T follicular helper cell (primary cell): Measurements from ENCODE around the gene CETP.
"Not testable (repeated sequence)": the region's sequence is repeated elsewhere in the genome, so short reads cannot be mapped to it uniquely, and the experiment has no call there.

ENCODE experiments used
- DNase-seq: peaks from one replicate; pipeline ENCODE4 v3.0.0-alpha.2; 2020; ENCODE audit warnings: low read depth

Gene CETP

DNA sequence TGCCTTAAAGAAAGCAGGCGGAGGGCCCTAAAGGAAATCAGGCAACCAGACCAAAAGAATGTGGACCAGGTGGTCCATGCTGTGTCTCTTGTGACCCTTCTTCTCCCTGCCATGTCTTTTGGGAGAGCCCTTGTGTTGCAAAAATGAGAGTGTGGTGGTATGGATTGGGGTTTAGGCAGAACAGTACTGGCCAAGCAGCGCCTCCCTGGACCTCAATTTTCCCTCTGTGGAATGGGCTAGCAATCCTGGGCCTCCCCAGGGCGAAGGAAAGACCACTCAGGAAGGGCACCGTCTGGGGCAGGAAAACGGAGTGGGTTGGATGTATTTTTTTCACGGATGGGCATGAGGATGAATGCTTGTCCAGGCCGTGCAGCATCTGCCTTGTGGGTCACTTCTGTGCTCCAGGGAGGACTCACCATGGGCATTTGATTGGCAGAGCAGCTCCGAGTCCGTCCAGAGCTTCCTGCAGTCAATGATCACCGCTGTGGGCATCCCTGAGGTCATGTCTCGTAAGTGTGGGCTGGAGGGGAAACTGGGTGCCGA is 20.1 kb downstream of the CETP start:
- no peak for DNase-seq

DNA sequence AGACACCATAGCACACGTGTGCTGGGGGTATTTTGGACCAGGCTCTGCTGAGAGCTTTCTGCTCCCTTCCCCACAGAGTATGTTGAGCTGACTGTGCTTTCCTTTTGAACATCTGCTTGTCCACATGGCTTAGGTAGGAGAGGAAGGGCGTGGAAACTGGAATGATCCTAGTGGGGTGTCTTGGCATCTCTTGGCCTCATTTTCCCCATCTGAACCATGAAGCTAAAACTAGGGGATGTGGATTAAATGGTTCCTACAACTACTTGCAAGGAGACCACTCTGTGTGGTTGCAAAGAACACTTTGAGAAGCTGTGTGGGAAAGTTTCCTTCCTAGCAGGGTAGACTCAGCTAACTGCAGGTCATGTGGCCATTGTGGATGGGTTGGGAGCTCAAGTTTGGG is 20.9 kb downstream of the CETP start:
- no peak for DNase-seq

DNA sequence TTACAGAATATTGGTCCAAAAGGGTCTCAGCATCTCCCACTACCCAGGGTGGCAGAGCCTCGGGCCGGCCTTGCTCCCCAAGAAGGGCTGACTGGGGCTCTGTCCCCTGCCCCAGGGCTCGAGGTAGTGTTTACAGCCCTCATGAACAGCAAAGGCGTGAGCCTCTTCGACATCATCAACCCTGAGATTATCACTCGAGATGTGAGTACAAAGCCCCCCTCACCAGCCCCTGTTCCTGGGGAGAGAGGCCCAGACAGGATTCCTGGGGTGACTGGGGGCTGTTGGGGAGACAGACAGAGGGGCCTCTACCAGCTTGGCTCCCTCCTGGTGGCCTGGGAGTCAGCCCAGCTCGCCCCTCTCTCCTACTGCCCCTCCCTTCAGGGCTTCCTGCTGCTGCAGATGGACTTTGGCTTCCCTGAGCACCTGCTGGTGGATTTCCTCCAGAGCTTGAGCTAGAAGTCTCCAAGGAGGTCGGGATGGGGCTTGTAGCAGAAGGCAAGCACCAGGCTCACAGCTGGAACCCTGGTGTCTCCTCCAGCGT is 21.5 kb downstream of the CETP start:
- no peak for DNase-seq

DNA sequence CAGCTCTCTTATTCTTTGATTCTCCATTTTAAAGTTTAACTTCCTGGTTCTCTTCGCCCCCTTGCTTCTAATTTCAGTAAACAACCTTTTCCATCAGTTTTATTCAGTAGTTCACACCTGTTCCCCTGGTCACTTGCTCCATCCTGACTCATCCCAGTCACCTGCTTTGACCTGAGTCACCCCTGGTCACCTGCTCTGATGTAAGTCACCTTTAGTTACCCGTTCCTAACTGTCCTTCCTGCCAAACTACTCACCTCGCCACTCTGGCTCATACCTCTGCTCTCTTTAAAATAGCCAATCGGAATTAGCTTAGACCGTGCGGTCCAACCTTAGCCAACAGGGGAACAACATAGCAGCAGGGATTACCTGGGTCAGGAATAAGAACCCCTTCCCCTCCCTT is 22.9 kb downstream of the CETP start:
- DNase-seq, result no peak

DNA sequence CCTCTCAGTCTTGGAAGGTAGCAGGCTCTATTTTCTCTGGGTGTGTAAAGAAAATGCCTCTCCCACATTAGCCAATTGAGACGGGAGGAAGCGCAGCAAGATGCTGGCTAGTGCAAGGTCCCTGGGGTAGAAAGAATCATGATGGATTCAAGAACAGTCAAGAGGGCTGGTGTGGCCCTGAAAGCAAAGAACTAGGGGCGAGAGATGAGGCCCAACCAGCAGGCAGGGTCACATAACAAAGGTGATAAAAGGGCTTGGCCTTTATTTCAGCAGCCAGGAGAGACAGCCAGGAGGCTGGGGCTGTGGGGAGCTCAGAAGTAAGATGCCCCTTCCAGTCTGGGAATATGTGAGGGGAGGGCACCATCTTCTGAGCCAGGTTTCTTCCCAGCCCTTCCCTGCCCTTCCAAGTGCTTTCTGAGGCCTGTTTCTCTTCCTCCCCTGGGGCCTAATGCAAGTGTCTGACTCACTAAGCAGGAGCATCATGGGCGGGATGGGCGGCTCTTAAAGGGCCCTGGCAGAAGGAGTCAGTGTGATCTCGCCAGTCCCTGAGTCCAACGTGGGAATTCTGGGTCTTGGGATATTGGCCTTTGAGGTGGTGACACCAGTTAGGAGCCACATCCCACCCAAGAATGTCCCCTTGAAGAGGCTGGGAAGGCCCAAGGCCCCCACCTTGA is 23.7 kb downstream of the CETP start:
- no peak for DNase-seq

DNA sequence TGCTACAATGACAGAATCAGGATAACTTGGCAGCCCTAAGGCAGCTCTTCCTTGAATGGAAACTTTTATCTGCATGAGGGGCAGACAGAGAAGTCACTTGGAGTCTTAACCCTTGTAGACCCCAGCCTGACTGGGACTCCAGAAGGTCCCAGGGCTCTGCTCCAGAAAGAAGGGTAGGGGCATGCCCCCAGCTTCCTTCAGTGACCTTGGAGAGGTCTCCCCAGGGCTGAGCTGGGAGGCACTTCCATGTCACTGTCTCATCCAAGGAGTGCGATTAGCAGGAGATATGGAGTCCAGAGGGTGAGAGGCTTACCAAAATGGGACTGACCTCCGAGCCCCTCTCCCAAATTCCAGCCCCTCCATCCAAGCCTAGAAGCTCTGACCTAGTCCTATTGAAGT is 24.2 kb downstream of the CETP start:
- no peak for DNase-seq

DNA sequence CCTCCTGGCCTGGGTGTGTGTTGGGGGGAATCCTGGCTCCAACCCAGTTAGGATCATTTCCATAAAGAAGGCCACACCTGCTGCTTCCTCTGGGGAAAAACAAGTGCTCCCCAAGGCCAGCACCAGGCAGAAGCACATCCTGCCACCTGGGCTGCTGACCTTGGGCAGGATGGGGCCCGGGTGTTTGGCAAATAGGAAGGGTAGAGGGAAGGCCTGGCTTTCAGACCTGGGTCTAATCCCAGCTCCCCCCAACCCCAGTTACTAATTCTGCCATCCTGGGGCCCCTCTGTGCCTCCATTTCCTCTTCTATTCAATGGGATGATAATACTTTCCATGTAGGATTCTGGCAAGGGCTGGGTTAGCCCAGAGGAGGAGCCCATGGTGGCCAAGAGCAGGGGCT is 24.6 kb downstream of the CETP start:
- DNase-seq, result no peak

DNA sequence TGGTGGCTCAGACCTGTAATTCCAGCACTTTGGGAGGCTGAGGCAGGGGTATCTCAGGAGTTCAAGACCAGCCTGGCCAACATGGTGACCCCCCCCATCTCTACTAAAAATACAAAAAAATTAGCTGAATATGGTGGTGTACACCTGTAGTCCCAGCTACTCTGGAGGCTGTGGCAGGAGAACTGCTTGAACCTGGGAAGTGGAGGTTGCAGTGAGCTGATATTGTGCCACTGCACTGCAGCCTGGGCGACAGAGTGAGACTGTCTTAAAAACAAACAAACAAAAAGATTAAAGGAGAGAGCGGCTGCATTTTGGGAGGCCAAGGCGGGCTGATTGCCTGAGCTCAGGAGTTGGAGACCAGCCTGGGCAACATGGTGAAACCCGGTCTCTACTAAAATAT is 25.2 kb downstream of the CETP start:
- not testable (repeated sequence) for DNase-seq

DNA sequence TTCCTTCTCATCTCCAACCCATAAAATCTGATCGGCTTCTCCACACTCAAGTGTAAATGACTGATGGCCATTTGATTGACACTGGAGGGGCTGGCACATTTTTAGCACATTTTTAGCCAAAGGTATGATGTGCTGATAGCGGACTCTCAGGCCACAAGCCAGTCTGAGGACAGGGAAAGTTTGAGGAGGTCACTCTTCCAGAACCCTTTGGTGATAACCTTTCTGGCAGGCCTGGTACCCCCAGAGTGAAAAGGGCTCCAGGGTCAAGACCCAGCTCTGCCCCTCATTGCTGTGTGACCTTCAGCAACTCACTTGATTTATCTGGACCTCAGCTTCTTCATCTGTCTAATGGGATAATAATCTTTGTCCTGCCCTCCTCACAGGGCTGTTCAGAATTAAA is 25.9 kb downstream of the CETP start:
- no peak for DNase-seq

DNA sequence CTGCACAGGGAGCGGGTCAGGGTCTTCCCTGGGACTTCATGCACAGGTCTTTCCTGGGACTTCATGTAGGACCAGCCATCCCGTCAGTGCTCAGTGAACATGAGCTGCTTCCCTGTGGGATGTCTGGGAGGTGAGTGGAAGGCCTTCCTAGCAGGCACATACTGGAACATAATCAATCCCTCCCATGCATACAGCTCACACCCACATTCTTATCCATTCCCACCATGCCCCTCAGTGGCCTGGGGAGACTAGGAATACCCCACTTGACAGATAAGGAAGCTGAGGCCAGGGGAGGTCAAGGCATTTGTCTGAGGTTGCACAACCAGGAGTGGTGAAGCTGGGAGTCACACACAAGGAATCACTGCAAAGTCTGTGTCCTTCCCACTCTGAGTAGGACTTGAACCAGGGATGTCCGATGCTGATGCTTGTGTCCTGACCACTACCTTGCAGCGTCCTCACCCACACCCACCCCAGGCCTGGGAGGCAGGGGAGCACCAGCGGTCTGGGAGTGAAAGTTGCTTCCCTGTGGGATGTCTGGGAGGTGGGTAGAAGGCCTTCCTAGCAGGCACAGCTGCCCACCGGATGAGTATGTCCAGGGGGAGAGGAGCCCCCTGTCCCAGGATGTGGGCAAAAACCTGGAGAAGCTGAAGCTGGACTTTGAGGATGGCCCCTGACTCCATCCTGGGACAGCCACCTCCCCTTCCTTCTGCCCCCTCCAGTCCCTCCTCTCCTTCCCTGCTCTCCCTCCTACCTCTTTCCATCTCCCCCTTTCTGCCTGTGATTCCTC is 26.6 kb downstream of the CETP start:
- no peak for DNase-seq

DNA sequence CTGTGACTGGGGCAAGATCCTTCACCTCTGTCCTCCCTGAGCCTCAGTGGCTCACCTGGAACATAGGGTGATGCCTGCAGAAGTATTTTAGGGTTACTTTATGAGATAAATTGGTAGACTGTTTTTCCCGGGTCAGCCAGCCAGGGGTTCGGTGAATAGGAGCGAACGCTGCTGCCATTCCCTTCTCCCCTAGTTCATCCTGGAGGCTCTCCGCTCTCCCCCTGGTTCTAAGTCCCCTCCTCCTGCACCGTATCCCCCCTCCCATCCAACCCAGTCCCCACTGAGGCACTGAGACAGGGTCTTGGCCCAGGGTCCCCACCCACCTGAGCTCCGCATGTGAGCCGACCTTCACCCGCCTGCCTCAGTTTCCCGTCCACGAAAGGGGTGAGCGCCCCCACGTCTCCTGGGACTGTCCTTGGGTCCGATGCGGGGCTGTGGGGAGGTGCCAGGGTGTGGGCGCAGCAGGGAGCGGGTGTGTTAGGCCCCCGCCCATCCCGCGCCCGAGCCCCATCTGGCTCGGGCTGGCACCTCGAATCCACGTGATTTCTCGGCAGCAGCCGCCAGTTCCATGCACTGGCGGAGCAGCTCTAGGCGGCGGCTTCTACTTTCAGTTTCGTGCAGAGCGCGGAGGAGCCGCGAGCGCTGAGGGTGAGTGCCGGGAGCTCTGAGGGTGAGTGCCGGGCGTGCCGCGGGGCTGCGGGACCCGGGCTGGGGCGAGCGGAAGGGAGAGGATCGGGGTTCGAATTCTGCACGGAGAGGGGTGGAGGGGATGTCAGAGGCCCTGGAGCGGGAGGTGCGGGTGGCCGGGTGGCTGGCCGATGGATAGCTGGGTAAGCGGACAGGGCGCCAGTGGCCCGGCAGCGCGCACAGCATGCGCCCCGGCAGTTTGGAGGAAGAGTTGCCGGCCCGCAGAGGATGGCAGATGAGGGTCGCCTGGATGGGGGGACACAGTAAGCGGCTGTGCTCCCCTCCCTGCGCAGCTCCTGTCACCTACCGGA is 27.5 kb downstream of the CETP start, which contains the start of gene NLRC5:
Gene NLRC5 (plus strand): TSS at position 610 of the 998 bp plus-strand sequence. CDS start 31,156 bp downstream, outside the sequence.
- DNase-seq, result peak; percentile 85

DNA sequence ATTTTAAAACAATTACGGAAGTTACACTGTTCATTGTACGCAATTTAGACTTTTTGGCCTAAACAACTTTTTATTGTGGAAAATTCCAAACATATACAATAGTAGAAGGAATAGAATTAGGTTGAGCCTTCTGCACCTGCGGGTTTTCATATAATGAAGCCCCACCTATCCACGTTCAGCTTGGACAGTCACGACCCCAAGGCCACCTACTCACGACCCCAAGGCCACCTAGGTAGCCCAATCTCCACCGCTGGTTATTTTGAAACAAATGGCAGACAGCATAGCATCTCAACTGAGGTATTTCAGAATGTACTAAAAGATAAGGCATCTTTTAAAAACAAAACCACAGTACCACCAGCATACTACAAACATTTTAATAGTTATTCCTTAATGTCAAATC is 28.2 kb downstream of the CETP start:
- DNase-seq, result no peak

DNA sequence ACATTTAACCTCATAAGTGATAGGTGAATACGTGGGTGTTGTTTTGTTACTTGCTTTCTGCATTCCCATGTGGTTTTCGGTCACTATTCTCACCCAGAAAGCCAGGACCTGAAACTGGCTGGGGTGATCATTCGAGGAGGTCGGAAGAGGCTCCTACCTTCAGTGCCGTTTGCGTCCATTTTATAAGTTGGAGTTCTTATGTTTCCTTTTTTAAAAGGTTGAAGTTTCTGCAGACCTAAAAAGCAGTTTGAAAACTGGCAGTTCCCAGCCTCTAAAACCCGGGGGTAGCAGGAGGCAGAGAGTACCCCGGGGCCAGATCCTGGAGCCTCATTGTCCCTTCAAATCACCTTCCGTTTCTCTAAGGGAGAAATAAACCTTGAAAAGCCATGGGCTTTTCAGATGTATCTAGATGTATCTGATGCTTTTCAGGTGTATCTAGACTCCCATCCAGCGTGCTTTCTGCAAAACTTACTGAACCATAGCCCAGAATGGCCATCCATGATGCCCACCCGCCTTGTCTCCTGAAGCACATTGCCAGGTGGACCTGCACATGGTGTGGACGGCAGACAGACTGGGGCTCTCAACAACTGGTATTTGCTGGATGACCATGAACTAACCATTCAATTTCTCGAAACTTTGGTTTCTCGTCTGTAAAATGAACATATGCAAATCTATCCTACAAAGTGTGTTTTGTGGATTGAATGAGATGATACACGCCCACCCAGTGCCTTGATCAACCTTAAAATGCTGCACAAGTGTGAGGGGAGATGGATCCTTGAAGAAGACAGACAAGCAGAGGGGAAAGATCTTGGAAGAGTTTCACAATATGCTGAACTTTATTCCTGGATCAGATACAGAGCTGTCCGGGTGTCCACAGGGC is 28.9 kb downstream of the CETP start:
- DNase-seq, result no peak

DNA sequence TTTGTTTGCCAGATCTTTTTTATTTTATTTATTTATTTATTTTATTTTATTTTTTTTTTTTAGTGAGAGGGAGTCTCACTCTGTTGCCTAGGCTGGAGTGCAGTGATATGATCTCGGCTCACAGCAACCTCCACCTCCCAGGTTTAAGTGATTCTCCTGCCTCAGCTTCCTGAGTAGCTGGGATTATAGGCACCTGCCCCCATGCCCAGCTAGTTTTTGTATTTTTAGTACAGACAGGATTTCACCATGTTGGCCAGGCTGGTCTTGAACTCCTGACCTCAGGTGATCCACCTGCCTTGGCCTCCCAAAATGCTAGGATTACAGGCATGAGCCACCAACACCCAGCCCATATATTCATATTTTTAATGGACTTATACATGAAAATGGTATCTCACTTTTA is 30.7 kb downstream of the CETP start:
- DNase-seq, result not testable (repeated sequence)

DNA sequence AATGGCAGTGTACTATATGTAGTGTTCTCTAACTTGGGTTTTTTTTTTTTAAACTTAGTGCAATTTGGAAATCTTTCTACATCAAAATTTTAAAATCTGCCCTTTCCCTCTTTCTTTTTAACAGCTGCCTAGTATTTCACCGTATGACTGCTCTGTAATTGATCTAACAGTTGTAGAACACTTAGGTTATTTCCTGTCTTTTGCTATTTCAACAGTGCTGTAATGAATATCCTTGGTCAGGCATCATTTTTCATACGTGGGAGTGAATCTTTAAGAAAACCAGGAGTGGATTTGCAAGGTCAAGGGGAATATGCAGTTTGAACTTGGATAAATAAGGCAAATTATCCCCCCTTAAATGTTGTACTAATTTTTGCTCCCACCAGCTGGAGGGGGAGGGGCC is 31.5 kb downstream of the CETP start:
- DNase-seq, result no peak

DNA sequence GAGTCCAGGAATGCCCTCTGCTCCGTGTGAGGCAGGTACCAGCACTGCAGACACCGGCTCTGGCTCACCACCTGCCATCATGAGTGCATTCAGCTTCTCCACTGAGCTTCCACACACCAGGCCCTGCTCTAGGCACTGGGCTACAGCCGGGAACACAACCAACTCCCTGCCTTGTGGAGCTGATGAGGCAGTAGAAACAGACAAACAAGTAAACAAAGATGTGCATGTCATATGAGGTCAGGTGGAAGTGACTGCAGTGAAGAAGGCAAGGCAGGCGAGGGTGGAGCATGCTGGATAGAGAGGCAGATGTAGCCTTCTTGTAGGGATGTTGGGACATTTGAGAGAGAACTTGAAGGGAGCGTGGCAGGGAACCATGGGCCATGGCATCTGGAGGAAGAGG is 32.6 kb downstream of the CETP start:
- DNase-seq, result no peak

DNA sequence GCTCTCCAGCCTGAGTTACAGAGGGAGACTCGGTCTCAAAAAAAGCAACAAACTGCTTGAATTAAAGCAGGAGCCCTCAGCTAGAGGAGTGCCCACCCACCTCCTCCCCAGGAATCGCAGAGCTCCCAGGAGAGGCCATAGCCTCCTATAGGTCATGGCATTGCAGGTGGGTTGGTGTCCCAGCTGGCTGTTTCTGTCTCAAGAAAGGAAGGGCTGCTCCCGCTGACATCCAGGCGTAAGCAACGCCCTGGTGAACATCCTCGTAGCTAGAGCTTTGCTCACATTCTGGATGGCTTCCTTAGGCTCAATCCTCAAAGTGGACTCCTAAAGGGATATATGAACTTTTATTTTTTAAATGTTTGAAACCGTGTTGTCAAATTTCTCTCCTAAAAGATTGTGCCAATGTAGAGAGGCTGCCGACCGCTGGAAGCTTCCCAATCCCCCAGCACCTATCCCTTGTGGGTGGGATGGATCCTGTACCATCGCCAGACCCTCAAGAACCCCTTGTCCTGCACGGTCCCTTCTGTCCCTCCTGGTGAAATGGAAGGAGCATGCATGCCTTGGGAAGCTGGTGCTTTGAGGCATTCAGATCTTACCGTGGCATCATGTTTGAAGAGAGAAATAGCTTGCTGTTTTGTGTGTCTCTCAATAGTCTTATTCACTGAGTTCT is 33.5 kb downstream of the CETP start:
- DNase-seq, result no peak

DNA sequence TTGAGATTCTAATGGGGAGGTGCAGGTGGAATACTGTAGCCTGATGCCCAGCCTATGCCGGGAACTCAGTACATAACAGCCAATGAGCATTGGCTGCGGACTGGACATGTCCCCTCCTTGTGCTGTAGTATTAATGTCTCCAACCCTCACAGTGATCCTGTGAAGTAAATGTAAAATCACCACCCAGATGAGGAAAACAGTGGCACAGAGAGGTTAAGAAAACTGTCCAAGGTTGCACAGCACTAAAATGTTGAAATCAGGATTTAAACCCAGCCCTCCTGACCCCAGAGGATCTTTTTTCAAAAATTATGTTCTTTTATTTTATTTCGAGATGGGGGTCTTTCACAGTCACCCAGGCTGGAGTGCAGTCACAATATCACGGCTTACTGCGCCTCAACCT is 35.5 kb downstream of the CETP start:
- DNase-seq, result no peak

DNA sequence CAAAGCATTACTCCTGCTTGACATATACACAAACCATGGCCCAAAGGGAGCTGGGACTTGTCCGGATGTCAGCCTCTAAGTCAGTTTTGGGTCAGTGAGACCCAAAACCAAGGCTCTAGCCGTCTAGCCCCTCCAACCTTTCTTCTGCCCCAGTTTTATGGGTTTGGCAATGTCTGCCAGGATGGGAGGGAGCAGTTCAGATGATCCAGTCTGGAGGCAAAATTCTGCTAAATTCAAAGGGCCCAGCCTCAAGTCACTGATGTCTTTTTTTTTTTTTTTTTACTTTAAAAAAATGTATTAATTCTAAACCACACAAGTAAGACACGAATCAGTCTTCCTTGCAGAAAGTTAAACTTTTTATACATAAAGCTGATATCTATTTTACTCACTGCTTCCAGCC is 36.2 kb downstream of the CETP start:
- DNase-seq, result no peak

DNA sequence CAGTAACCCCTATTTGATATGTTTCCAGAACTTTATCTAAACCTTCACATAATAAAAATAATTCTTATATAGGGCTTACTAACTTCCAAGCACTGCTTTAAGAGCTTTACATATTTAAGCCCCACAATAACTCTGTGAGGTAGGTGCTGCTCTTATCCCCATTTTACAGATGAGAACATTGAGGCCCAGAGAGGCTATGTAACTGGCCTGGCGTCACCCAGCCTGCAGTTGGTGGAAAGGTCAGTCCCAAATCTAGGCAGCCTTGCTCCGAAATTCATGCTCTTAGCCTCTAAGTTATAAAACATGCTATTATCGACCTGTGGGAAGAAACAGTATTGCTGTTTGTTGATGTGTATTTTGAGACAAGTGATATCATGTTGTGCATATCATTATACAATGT is 36.6 kb downstream of the CETP start:
- DNase-seq, result no peak
